AG09319 (cell line): Measurements from ENCODE around the gene HECTD4.

Experiments used
- DNase-seq: peaks from one replicate; pipeline ENCODE4 v3.0.0-alpha.2; 2010; ENCODE audit warnings: low read depth; ENCODE audit errors: extremely low read depth
- TF ChIP-seq, protein P1 (sequence below): IDR thresholded peaks from 2 replicates; pipeline ENCODE4 v1.5.1; 2011; ENCODE audit warnings: low read depth, mild to moderate bottlenecking, inconsistent platforms, low read length, moderate library complexity

Gene HECTD4

DNA sequence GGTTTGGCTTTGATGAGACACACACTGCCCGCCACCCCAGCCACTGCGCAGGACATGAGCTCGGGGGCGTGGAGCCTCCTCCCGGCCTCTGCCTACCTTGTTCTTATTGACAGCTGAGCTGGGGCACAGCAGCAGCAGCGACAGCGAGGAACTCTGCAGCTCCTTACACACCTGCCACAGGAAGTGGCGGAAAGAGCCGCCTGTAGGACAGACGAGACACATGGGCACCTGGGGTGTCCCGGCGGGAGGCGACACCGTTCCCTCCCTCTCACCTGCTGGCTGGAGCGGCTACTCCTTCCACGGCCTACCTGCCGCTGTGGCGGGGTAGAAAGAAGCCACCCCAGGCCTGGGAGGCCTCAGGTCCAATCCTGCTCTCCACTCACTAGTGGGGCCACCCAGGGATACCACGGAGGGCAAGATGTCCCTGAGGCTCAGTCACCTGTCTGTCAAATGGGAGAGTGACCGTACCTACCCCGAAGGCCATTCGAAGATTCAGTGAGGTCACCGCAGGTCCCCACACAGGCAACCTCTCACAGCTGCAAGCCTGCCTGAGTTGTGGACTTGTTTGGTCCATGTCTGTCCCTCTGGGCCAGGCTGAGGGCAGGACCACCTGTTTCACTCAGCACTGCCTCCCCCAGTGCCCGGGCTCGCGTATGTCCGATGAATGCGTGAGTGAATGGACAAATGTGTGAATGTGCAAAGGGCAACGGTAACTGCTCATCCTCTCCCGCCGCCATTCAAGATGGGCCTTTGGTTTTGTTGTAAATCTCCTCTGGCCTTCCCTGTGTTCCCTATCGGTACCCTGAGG, 214.3 kb downstream of the HECTD4 start:
- no peak for DNase-seq
- TF ChIP-seq, protein P1, sequence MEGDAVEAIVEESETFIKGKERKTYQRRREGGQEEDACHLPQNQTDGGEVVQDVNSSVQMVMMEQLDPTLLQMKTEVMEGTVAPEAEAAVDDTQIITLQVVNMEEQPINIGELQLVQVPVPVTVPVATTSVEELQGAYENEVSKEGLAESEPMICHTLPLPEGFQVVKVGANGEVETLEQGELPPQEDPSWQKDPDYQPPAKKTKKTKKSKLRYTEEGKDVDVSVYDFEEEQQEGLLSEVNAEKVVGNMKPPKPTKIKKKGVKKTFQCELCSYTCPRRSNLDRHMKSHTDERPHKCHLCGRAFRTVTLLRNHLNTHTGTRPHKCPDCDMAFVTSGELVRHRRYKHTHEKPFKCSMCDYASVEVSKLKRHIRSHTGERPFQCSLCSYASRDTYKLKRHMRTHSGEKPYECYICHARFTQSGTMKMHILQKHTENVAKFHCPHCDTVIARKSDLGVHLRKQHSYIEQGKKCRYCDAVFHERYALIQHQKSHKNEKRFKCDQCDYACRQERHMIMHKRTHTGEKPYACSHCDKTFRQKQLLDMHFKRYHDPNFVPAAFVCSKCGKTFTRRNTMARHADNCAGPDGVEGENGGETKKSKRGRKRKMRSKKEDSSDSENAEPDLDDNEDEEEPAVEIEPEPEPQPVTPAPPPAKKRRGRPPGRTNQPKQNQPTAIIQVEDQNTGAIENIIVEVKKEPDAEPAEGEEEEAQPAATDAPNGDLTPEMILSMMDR: no peak

DNA sequence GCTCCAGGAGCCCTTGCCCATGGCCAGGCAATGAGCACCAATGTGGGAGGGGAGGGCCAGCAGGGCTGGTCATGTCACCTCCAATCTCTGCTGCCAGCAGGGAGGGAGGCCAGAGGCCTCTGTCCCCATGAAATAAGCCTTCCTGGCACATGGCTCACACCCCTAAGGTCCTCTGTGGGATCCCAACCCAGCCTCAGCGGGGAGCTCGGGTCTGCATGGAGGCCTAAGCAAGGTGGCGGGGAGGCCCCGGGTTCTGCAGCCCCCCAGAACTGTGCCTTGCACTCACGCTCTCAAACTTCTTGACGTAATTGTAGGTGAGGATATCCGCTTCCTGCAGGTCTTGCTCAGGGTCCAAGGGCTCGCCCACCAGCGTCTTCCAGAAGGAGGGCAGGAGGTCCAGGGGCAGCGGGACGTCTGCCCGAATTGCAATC, 215.2 kb downstream of the HECTD4 start:
- TF ChIP-seq, protein P1: no peak
- DNase-seq: no peak

DNA sequence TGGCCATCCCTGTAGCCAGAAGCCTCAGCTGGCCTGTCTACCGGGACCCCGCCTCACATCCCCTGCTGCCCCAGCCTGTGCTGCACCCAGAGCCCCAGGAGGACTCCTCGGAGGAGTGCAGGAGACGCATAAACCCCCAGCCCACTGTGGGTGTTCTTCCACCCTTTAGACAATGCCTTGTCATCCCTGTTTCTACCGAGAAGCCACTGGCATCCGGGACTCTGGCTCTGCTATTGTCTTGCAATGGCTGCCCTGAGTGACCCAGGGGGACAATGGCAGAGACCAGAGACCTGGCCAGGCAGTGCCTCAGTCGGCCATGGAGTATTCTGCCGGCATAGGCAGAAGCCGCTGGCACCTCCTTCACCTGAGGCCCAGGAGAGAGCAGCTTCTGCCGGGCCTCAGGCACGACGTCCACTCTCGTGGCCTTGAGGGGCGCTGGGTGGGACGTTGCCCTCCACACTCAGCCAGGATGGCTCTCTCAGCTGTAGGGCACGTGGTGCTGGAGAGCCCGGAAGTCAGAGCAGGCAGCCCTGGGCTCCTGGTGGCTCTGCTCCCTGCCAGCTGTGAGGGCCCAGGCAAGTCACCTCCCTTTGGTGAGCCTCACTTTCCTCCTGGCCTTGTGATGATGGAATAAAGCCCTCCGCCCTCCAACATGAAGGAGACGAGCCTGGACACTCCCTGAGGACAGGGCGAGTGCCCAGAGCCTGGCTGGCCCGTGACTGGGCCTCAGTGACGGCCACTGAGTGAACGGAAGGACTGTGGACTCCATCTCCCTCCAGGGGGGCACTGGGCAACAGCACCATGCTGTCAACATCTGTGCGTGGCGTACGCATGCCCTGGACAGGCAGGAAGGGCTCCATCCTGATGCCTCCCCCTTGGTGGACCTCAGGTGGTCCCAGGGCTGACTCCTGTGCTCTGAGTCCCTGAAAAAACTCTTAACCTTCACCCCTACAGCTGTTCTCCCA, 215.9 kb downstream of the HECTD4 start:
- TF ChIP-seq, protein P1: no peak

DNA sequence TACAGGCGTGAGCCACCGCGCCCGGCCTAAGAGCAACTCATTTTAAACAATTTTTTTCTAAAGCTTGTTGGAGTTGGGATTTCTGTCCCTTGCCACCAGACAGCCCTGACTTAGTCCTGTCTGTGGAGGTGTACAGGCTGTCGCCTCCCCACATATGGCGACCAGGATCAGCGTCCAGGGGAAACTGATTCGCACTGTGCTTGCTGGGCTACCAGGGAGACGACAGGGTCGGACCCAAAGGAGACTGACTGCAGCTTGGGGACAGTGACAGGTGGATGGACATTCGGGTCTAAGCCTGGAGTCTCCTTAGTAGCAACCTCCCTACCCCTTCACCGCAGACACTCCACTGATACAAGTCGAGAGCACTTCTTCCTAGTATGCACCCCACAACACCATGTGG, 216.6 kb downstream of the HECTD4 start:
- DNase-seq: no peak

More for the DNA sequence above, 215.9 kb downstream of the HECTD4 start:
- no peak for DNase-seq

DNA sequence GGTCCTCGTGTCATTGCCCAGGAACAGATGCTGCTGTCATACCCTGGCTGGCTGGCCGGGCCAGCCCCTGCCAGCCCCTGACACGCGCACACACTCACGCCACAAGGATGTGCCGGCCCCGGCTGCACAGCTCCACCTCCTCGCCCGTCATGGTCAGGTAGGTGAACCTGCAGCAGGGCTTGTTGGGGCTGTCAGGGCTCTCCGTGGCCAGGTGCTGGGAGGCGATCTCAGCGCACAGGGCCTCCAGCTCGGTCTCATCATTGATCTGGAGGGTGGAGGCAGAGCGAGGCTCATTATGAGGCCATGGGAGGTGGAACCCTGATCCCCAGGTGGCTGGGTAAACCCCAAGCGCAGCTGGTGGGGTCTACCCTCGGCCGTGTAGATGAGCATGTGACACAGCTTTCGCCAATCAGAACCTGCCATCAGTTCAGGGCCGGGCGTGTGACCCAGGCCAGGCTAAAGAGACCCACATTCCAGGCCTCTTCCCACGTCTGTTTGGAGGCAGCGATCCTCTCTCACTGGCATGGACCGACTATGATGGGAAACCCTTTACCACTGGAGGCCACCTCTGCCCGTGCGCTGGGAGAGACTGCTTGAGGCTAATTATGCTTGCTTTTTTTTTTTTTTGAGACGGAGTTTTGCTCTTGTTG, 218.1 kb downstream of the HECTD4 start:
- TF ChIP-seq, protein P1: no peak

More for the DNA sequence above, 216.6 kb downstream of the HECTD4 start:
- TF ChIP-seq, protein P1: no peak

DNA sequence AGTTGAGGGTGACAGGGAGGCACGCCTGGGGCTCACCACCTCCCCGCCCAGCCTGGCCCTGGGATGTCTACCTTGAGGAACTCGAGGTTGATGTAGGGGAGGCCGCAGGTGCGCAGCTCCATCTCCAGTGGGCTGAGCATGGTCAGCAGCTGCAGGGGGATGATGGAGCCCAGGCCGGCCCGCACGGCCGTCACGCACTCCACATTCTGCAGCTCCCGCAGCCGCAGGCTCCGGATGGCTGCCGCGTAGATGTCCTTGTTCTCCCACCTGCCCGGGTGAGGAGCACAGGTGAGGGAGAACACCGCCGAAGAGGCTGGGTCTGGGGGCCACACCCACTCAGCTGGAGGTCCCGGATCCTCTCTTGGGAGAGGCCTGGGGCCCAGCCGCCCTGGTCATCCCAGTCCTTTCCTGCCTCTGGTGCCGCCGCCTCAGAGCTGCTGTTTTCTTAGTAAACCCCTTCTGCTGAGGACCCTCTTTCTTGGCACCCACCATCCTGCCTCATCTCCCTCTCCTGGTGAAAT, 218.7 kb downstream of the HECTD4 start:
- TF ChIP-seq, protein P1: no peak
- no peak for DNase-seq

More for the DNA sequence above, 218.1 kb downstream of the HECTD4 start:
- DNase-seq: no peak
